Cerebellar nuclear complex (tissue), 1 donor: Measurements from ENCODE around the gene FABP3.

Experiments used
- DNase-seq, 2 experiments: peaks; one replicate each; lab custom pipeline; 2025; lab: John Stamatoyannopoulos, UW

Gene FABP3

GRCh38 chr1:31372051-31372450, 825 bp downstream of the FABP3 start:
- no peak for DNase-seq

- DNase-seq: no peak
Observed at GRCh38 chr1:31371121-31371959, 1.5 kb downstream of the FABP3 start.

GRCh38 chr1:31370565-31370964, 2.3 kb downstream of the FABP3 start:
- no peak for DNase-seq

- no peak for DNase-seq
Observed at GRCh38 chr1:31370021-31370420, 2.9 kb downstream of the FABP3 start.

GRCh38 chr1:31368611-31369107, 4.2 kb downstream of the FABP3 start:
- DNase-seq: no peak

GRCh38 chr1:31366796-31367195, 6.1 kb downstream of the FABP3 start:
- DNase-seq: no peak

GRCh38 chr1:31364561-31365250, 8.2 kb downstream of the FABP3 start:
- no peak for DNase-seq

- no peak for DNase-seq
Observed at GRCh38 chr1:31362032-31362431, 10.8 kb downstream of the FABP3 start.

- DNase-seq: no peak
Observed at GRCh38 chr1:31361607-31362006, 11.3 kb downstream of the FABP3 start.

- no peak for DNase-seq
Observed at GRCh38 chr1:31356427-31356826, 16.4 kb downstream of the FABP3 start.

GRCh38 chr1:31354283-31354682, 18.6 kb downstream of the FABP3 start:
- DNase-seq: no peak

GRCh38 chr1:31348449-31348848, 24.4 kb downstream of the FABP3 start:
- no peak for DNase-seq

GRCh38 chr1:31346785-31347184, 26.1 kb downstream of the FABP3 start:
- DNase-seq: no peak

GRCh38 chr1:31345635-31346034, 27.2 kb downstream of the FABP3 start:
- no peak for DNase-seq

- no peak for DNase-seq
Observed at GRCh38 chr1:31344503-31344902, 28.4 kb downstream of the FABP3 start.

- no peak for DNase-seq
Observed at GRCh38 chr1:31336687-31337467, 36.0 kb downstream of the FABP3 start.

- DNase-seq: peak in 1 of 2 experiments; percentile 58
Observed at GRCh38 chr1:31335007-31335406, 37.9 kb downstream of the FABP3 start.

GRCh38 chr1:31327381-31327780, 45.5 kb downstream of the FABP3 start:
- DNase-seq: no peak

GRCh38 chr1:31326461-31326860, 46.4 kb downstream of the FABP3 start:
- no peak for DNase-seq

GRCh38 chr1:31324992-31325391, 47.9 kb downstream of the FABP3 start:
- DNase-seq: no peak

GRCh38 chr1:31324093-31324492, 48.8 kb downstream of the FABP3 start:
- DNase-seq: no peak

GRCh38 chr1:31318146-31318545, 54.7 kb downstream of the FABP3 start:
- no peak for DNase-seq
